ENCODE data around the gene ATP8A2.
"Not testable (repeated sequence)": the region's sequence is repeated elsewhere in the genome, so short reads cannot be mapped to it uniquely, and the experiment has no call there.

ATP8A2 gene

DNA sequence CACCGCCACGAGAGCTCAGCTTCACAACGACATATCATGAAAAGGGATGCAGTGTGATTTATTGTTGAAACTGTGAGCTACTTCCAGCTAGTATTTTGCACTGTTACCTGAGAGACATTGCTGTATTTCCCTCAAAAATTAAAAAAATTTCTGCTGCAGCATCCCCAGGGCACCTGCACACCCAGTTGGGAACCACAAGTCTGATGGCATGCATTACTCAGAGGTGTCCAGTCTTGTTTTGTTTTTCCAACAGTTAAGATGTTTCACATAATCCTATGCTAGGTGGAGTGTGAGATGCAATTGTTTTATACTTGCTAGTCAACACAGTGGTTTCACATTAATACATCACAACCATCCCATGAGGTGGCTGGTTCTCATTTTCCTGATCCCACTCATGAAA is 394.8 kb downstream of the ATP8A2 start:
- H3K4me3 ChIP-seq (ENCODE audit: low read depth, low read length): no peak overlapping the region
- TF ChIP-seq, protein P1, sequence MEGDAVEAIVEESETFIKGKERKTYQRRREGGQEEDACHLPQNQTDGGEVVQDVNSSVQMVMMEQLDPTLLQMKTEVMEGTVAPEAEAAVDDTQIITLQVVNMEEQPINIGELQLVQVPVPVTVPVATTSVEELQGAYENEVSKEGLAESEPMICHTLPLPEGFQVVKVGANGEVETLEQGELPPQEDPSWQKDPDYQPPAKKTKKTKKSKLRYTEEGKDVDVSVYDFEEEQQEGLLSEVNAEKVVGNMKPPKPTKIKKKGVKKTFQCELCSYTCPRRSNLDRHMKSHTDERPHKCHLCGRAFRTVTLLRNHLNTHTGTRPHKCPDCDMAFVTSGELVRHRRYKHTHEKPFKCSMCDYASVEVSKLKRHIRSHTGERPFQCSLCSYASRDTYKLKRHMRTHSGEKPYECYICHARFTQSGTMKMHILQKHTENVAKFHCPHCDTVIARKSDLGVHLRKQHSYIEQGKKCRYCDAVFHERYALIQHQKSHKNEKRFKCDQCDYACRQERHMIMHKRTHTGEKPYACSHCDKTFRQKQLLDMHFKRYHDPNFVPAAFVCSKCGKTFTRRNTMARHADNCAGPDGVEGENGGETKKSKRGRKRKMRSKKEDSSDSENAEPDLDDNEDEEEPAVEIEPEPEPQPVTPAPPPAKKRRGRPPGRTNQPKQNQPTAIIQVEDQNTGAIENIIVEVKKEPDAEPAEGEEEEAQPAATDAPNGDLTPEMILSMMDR (IDR thresholded peaks at IDR 0.05; ENCODE audit: low read depth, low read length): no peak

DNA sequence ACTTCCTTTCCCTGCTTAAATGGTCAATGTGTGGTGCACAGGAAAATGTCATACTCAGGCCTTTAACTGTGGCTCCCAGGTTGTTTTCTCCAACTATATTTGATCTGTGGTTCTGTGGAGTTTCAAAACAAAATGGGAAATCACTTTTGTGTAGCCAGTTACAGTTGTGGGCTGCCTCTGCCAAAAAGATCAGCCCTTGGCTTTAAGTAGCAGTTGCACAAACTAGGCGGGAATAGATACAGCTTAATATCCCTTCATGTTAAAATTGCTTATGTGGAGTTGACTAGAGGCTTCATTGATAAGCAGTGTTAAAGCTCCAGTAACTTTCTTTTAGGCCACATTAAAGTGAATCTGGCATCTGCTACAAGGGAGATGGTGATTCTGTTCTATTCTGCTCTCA is 395.2 kb downstream of the ATP8A2 start:
- no peak overlapping the region for H3K4me3 ChIP-seq (ENCODE audit: low read depth, low read length)
- TF ChIP-seq, protein P1 (IDR thresholded peaks at IDR 0.05; ENCODE audit: low read depth, low read length): no peak

DNA sequence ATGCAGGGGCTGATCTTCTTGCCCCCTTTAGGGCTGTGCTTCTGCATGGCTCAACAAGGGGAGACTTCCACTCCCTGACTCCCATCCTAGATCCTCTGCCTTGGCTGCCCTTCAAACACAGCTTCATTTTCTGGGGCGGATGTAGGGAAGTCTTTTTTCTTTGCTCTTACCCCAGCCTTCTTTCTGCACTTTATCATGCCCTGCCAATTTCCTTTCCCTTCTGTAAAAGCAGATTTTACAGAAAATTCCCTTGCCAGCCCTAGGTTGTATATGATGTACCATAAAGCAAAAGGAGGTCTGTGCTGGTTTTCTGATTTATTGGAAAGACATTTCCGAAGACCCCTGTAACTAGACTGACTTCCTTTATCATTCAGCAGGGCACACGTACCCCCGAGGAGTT is 396.6 kb downstream of the ATP8A2 start:
- TF ChIP-seq, protein P1 (IDR thresholded peaks at IDR 0.05; ENCODE audit: low read depth, low read length): no peak
- H3K4me3 ChIP-seq (ENCODE audit: low read depth, low read length): no peak overlapping the region

DNA sequence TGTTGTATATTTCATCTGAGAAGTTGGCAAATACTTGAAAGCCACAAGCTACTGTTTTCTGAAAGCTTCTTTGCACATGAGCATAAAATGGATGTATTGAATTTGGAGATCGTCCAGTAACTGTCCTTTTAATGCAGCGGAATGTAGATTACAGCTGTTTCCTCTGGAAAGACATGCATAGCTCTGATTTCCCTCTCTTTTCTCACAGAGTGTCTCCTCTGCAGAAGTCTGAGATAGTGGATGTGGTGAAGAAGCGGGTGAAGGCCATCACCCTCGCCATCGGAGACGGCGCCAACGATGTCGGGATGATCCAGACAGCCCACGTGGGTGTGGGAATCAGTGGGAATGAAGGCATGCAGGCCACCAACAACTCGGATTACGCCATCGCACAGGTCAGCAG is 397.1 kb downstream of the ATP8A2 start:
- no peak overlapping the region for H3K4me3 ChIP-seq (ENCODE audit: low read depth, low read length)
- TF ChIP-seq, protein P1 (IDR thresholded peaks at IDR 0.05; ENCODE audit: low read depth, low read length): no peak

DNA sequence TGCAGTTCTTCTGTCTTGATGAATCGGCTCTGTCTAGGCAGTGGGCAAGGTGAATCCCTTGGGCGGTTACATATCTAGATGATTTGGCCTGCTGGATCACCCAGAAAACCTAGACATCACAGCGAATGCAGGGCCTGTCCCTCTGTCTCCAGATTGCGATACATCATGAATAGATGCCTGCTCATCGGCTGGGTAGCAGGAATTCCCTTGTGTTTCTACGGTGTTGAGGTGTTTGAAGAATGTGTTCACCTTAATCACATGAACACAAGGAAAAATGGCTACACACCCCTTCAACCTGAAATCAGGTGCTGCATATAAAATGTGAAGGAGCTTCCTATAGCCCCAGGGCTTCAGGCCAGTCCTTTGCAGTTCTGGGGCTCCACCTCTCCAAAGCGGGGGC is 398.8 kb downstream of the ATP8A2 start:
- TF ChIP-seq, protein P1 (IDR thresholded peaks at IDR 0.05; ENCODE audit: low read depth, low read length): no peak
- H3K4me3 ChIP-seq (ENCODE audit: low read depth, low read length): no peak overlapping the region

DNA sequence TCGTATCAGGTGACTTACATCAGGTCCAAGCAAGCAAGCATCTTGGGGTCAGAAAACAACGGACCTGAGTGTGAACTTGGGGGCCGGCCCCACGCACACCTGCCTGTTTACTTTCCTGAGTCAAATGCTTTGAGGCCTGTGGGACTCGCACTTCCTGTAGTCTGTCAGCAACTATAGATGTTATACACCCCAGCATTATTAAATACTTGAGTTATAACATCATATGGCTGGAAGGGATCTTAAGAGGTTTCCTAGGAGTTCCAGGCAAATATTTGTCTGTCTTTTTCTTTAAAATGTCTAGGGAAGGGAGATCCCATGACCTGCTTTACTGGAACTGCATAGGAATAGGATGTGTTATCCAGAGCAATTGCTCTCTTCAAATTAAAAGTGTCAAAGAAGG is 399.4 kb downstream of the ATP8A2 start:
- no peak overlapping the region for H3K4me3 ChIP-seq (ENCODE audit: low read depth, low read length)
- TF ChIP-seq, protein P1 (IDR thresholded peaks at IDR 0.05; ENCODE audit: low read depth, low read length): no peak

DNA sequence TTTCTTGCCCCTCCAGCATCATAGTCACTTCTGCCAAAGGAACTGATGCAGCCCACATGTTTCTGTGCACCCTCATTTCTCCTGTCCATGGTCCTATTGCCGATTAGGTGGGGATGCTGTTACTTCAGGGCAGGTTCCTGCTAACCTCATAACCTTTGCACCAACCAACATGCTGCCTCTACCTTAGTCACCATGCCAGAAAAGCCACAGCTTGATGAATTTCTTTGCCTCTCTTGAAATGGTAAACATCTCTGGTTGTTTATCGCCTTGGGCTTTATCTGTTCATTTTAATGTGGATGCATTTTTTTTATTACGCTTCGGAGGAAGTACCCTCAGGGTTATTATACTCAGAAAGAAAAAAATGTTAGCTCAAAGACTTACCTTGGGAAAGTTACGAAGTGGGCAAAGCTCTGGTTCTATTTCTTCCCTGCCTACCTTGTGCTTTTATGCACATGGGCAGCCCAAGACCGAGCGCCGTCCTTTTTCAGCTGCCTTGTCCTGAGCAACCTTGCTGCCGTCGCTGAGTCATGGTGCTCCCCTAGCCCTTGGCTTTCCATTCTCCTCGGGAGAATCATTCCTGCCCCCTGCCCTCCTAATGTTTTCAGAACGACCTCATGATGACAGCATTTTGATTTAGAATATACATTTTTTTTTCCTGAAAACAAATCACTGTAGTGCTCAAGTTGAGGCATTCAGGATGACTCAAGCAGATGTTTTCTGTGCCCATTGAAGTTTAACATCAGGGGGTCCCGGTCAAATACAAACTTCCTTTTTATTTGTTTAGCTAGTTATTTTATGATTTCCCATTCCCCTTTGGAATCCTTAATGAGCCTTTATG is 400.1 kb downstream of the ATP8A2 start:
- TF ChIP-seq, protein P1 (IDR thresholded peaks at IDR 0.05; ENCODE audit: low read depth, low read length): no peak
- H3K4me3 ChIP-seq (ENCODE audit: low read depth, low read length): no peak overlapping the region

DNA sequence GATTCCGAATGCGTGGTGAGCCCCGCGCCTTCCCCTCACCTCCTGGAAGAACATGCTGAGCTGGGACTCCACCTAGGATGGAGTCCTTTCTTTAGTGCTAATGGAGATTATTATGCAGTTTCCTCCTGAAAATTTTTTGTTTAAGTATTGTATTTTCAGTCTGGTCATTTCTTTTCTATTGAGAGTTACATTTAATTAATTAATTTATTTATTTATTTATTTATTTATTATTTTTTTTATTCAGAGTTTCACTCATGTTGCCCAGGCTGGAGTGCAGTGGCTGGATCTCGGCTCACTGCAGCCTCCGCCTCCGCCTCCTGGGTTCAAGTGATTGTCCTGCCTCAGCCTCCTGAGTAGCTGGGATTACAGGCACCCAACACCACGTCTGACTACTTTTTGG is 400.8 kb downstream of the ATP8A2 start:
- not testable (repeated sequence) for H3K4me3 ChIP-seq (ENCODE audit: low read depth, low read length)

DNA sequence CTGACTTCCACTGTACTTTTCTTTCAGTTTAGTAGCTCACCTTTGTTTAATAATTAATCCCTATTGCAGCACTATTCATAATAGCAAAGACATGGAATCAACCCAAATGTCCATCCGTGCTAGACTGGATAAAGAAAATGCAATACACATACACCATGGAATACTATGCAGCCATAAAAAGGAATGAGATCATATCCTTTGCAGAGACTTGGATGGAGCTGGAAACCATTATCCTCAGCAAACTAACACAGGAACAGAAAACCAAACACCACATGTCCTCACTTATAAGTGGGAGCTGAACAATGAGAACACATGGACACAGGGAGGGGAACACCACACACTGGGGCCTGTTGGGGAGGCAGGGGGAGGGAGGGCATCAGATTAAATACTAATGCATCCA is 402.3 kb downstream of the ATP8A2 start:
- not testable (repeated sequence) for H3K4me3 ChIP-seq (ENCODE audit: low read depth, low read length)

Measured in WI38 (cell line).